NCI-H1048 (cell line): ENCODE results near the gene OR56A4.

Experiments
- DNase-seq: peaks from one replicate; lab custom pipeline; 2025; lab: John Stamatoyannopoulos, UW

OR56A4 gene, protein sequence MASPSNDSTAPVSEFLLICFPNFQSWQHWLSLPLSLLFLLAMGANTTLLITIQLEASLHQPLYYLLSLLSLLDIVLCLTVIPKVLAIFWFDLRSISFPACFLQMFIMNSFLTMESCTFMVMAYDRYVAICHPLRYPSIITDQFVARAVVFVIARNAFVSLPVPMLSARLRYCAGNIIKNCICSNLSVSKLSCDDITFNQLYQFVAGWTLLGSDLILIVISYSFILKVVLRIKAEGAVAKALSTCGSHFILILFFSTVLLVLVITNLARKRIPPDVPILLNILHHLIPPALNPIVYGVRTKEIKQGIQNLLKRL

DNA sequence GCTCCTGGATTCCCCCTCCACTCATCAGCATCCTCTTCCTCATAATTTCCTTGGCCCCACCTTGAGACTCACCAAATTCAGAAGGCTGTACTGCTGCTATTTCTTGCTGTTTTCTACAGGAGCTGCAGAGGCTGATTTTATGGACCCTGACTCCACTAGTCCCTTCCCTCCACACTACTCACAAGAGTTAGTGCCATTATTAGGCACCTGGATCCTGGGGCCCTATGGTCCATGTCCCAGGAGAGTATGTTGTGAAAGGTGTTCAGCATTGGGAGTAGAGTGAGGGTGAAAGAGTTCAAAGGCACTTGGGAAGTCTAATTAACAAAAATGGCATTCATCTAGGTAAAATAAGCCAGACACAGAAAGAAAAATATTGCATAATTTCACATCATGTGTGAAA lies at the start of gene OR56A4:
Gene OR56A4, minus strand, starts transcription at position 101 of the 400 bp plus-strand sequence. CDS start 3,954 bp downstream, outside the sequence.
- no peak for DNase-seq

DNA sequence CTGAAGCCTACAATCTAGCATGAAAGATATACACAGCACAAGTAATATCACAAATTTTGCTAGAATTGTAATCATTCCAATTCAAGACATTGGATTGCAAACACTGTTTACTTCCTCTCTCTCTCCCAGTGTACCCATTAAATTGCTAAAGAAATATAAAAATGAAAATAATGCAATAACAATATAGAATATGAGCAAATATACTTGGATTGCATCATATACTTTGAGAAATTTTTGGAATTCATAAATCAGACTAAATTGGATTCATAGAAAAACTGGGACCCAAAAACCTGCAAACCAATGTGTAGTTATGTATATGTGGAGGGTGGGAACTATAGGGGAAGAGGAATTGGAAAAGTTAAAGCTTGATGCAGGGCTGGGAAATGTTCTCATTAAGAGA lies 48.8 kb upstream of the OR56A4 start:
- DNase-seq = no peak

DNA sequence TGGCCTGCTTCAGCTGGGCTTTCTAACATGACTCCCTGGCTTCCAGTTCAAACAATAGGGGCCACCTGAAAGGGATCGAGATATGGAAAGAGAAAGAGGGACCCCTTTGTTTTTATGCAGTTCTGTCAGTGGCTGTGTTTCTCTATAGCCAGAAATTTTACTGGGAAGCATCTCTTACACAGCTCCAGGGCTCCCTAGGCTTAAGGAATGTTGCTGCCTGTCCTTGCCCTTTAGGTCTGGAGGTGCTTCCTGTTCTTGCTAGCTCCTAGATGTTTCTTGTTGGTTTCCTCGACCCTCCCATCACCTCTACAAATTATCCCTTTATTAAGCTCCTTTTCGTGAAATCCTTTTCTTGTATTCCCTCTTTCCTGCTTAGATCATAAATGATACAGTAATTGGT lies 45.6 kb upstream of the OR56A4 start:
- no peak for DNase-seq

DNA sequence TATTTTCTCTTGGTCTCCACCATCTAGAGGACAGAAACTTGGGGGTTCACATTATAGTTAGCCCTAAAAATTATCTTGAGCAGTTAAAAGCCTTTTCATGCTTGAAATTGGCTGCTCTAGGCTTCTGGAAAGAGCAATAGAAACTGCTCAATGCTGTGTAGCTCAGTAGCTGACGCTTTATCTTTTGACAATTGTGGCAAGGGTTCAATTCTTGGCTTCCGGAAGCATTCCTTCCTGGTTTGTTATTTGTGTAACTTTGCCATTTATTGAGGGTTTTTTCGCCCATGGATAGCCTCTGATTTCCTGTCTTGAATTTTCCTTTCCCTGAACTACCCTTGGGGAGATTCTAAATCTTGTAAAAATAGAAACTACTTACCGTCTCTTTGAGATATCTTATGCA lies 34.1 kb upstream of the OR56A4 start:
- DNase-seq = no peak

DNA sequence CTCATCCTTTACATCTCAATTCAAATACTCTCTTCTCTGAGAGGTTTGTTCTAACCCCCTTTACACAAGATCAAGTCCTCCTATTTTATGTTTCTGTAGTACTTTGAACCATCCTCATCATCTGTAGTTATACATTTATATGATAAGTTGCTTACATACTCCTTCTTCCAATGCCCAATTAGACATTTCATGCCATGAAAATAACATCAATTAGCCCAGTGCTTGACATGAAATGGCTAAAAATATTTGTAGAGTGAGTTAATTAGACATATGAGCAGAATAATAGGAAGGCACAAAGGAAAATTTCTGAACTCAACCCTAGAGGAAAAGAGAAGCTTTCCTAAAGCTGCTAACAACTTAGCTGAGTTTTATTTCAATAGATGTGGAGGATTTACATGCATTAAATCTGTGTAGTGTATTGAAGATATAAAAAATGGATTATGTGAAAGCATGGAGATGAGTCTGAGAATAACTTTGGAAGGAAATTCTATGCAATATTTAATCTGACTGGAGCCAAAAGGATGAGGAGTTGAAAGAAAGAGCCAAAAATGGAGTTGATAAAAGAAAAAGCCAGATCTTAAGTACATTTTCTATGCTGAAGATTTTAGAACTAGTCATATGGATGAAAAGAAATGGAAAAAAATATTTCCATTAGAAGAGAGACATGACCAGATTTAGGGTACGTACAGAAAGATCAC lies 24.1 kb upstream of the OR56A4 start, which contains the start of gene OR56A1:
Gene OR56A1, minus strand, starts transcription at position 51 of the 698 bp plus-strand sequence. CDS start 3,066 bp downstream, outside the sequence.
- no peak for DNase-seq

DNA sequence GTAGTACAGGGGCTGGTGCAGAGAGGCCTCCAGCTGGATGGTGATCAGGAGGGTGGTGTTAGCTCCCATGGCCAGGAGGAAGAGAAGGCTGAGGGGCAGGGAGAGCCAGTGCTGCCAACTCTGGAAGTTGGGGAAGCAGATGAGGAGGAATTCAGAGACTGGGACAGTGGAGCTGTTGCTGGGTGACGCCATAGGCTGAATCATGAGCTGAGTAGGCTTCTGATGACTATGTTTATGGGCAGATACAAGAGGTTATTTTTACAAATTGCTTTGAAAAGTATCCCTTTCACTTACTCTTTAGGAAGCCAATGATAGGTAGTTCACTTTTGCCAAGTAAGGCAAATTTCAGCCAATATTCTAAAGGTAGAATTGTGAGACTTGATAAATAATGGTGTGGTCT lies 20.8 kb upstream of the OR56A4 start:
- no peak for DNase-seq

DNA sequence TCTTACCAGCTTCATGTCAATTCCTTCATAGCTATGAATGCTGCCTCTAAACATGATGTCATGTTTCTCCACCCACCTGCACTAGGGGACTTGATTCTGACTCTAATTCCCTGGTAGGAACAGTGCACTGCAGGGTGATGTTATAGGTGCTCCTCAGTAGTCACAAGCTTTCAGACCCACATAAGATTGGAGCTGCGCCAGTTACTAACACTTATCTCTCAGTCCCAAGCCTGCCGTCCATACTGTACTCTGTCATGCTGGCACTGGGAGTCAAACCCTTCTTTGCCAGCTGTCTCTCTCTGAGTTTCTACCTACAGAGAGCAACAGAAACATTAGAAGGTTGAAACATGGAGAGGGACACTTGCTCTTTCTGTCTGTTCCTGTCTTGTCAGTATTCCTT lies 18.3 kb upstream of the OR56A4 start:
- DNase-seq = no peak

DNA sequence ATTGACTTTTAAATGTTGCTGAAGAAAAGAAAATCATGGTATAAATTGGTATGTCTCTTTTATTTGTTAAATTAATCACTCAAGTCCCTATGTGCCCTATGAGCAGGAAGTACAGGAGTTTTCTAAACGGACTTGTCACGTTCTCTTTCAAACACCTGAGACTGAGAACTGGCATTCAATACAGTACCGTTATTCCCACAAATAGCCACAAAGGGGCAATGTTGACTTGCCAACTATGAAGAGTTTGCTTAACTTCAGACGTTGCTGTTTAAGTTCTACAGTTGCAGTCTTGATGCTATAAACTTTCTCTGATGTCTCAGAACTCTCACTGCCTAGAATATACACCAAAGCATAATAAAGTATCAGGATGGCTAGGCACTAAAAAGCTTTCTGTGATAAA lies 16.2 kb upstream of the OR56A4 start:
- DNase-seq = no peak

DNA sequence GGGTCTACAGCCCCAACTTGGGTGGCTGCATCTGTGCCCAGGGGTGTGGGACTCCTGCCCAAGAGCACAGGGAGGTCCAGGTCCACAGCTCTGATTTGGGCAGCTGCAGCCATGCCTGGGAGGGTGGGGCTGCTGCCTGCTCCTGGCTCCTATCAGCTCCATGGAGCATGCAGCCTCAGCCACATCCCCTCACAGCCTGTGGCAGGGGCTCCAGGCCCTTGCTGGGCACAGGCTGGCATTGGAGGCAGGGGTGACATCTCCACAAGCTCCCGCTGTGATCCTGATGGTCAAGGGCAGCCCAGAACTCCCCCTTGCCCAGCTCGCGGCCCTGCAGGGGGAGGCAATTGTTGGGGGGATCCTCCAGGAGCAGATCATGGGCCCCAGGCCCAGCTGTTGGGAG lies 6.3 kb upstream of the OR56A4 start:
- no peak for DNase-seq

DNA sequence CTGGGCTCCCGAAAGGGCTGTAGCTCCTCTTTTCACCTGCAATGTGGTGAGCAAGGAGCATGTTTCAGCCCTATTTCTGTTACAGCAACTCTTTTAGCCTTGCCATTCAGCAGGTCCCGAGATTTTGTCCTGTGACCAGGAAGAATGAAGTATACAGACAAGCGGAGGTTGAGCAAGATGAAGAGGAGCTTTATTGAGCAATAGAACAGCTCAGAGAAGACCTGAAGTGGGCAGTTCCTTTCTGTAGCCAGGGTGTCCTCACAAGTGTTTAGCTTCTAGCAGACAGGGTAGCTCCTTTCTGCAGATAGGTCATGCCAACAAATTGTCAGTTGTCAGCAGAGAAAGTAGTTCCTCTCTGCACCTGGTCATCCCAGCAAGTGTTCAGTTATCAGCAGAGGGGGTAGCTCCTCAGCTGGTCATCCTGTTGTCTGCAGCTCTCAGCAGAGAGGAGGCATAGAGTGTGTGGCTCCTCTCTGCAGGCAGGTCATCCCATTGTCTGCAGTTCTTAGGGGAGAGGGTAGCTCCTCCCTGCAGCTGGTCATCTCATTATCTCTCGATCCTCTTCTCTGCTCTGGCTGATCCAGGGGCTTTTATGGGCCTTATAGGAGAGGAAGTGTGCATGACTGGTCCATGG lies 5.4 kb upstream of the OR56A4 start:
- DNase-seq = no peak

DNA sequence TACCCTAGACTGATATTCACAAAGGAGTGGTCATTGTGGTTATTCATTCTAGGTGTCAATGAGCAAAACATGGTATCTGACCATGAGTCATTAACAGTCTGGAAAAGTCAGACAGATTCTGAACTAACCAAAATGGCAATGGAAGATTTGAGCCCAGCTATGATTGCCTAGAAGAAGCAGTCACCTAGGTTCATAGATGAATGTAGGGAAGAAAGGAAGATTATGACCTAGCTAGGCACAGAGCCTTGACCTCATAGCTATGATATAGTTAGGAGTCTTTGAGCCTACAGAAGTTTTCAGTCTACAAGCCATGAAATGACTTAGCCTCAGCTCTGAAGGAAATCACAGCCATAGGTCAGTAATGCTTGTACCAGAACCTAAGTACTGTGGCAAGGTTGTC lies 351 bp downstream of the OR56A4 start:
- no peak for DNase-seq

DNA sequence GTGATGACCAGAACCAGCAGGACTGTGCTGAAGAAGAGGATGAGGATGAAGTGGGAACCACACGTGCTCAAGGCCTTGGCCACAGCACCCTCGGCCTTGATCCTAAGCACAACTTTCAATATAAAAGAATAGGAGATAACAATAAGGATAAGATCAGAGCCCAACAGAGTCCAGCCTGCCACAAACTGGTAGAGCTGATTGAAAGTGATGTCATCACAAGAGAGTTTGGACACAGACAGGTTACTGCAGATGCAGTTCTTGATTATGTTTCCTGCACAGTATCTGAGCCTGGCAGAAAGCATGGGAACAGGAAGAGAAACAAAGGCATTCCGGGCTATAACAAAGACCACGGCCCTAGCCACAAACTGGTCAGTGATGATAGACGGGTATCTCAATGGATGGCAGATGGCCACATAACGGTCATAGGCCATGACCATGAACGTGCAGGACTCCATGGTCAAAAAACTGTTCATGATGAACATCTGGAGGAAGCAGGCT lies 4.5 kb downstream of the OR56A4 start:
- no peak for DNase-seq

DNA sequence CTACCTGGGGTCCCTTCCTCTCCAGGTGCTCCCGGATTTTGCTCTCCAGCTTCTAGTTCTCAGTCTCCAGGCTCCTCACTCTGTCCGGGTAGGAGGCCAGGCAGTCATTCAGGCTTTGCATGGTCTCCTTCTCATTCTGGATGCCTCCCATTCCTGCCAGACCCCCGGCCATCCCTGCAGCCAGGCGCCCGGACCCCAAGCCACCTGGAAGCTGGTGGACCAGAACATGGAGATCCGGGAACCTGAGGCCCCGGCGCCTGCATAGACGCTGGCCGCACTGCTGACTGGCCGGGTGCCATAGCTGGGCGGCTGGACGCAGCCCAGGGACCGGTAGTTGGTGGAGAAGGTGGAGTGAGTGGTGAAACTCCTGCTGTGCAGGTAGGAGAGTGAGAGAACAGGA lies 12.0 kb downstream of the OR56A4 start:
- DNase-seq = no peak

DNA sequence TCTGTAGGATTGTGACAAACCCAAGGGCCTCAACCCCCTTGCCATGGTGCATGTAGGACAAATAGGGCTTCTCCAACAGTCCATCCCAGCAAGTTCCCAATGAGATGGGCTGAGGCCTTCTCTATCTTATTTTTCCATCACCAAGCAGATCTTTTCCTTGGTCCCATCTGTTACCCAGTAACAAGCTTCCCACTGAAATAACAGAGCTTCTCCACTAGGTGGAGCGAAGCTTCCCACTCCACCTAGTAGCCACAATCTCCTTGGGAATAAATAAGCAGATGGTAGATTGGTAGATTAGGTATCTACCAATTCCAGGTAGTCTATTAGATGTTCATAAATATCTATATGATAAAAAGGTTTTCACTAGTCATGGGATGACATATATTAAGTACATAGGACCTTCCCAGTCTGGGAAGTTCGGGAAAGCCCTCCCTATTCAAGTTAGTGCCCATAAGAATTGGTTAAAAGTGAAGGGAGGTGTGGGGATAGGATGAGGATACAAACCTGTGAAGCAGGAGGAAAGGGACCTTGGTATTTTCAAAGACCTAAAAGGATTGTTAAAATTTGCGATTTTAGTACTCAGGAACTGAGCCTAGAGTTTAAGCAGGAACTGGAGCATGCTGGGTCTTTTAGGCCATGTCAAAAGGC lies 14.0 kb downstream of the OR56A4 start:
- DNase-seq = no peak

DNA sequence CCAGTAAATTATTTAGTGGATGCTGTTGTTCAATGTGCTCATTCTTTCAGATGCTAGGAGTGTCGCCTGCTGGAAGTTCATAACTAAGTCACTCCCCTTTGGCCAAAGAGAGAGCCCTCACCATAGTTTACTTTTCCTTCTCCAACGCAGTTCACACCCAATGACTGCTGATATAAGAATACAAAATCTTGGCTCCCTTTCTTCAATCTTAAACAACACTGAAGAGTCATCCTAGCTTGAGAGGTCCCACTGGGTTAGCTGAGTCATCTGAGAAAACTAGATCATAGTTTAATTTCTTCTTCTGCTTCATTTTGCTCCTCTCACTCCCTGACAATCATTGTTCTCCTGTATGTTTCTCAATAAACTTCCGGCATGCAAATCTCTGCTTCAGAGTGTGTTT lies 14.6 kb downstream of the OR56A4 start:
- no peak for DNase-seq

DNA sequence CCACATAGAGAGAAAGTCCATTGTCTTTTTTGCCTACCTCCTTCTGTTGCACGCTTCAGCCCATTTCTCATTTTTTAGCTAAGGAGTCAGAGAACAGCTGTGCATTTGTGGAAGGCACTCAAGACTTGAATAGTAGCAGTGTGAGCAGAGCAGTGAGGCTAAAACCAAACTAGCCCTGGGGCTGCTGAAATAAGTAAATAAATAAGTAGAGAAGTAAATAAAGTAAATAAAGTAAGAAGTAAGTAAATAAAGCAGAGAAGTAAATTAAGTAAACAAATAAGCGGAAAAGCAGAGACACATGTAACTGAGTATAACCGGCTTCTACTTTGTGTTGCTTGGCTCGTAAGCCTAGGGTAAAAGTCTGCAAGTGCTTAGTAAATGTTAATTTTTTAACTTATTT lies 17.5 kb downstream of the OR56A4 start:
- DNase-seq = no peak

DNA sequence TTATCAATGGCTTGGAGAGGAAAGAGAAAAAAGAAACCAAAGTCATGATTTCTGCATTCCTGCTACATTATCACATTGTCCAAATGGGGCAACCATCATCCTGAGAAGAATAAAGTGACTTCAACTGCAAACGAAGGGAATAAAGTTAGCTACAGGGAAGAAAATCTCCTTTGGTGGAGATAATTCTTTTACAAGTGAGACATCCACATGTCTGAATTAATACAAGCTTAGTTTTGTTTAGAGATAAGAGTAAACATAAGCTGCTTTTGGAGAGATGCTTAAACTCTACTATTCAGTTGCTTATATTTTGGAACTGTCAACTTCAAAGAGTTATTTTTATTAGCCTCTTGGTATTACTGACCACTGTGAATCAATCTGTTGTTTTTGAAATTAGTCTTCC lies 19.9 kb downstream of the OR56A4 start, which contains the start of gene OR52L1:
Gene OR52L1, minus strand, starts transcription at position 101 of the 400 bp plus-strand sequence. Its CDS starts 55 bp downstream, at position 46.
- no peak for DNase-seq

DNA sequence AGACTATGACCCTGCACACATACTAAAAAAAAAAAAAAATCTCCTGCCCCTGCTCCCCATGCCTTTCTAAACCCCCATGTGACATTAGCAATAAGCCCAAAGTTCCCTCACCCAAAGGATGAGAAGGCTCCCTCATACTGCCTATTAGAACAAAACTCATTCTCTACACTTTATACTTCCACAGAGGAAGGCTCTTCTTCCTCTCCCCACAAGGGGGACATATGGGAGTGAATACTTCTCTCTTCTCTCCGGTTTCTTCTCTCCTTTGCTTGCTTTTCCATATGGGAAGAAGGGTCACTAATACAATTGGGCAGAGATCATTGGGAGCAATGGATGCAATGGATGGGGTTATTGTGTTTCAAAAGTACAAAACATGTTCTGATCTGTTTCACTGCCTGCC lies 23.3 kb downstream of the OR56A4 start:
- DNase-seq = no peak

DNA sequence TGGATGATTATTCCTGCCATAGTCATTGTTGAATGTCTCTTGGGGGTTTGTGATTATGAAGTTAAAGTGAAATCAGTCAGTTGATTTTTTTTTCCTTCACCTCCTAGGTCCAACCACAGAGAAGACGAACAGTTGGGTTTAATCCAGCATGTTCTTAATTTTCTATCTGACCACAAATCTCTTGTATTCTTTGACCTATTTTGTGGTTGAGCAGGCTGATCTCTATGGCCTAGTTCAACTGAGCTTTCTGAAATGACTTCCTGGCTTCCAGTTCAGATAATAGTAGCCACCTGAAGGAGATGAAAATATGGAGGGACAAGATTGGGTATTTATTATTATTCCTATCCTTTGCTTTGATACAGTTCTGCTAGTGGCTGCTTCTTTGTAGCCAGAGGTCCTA lies 33.2 kb downstream of the OR56A4 start:
- DNase-seq = no peak

DNA sequence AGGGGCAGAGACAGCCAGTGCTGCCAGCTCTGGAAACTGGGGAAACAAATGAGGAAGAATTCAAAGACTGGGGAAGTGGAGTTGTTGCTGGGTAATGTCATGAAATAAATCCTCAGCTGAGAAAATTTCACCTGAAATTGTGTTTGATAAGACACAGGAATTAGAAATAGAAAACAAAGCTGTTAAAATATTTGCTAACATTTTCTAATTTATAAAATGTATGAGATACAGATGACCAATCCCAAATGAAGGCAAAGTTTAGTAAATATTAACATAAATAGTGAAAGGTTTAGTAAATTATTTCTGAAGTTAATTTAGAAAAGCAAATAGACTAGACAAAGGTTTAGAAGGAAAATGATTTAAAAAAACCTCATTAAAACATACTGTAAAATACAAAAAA lies 38.4 kb downstream of the OR56A4 start, which contains the start of gene OR56A5:
Gene OR56A5, minus strand, starts transcription at position 101 of the 400 bp plus-strand sequence. Its CDS starts 0 bp downstream, at position 101.
- no peak for DNase-seq

DNA sequence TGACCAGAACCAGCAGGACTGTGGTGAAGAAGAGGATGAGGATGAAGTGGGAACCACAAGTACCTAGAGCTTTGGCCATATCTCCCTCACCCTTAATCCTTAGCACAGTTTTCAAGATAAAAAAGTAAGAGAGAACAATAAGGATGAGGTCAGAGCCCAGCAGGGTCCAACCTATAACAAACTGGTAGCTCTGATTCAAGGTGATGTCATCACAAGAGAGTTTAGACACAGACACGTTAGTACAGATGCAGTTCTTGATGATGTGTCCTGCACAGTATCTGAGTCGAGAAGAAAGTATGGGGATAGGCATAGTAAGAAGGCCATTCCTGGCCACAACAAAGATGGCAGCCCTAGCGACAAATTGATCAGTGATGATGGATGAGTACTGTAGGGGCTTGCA lies 39.0 kb downstream of the OR56A4 start:
- DNase-seq = no peak

DNA sequence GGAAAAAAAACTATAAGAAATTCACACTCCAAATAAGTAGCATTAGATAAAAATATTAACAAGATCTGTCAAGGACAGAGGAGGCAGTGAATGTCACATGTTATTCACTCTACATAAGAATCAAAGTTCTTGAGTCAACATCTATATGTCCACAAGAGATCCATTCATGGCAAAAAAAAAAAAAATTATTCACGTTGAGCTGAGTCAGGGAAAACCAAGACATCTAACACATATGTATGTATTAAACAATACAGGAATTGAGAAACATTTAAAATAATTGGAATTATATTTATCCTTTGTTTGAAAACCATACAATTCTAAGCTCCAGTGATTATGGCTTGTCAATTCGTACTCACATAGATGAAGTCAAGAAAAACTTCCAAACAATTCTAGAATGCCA lies 39.8 kb downstream of the OR56A4 start:
- no peak for DNase-seq
